NK-92 (cell line): ENCODE measurements around the gene ERFE.

ENCODE experiments used
- DNase-seq: peaks from one replicate; lab custom pipeline; 2025; ENCODE audit not compliant: unreplicated experiment; lab: John Stamatoyannopoulos, UW

Gene ERFE

GRCh38 chr2:238125127-238125885, 33.5 kb upstream of the ERFE start:
- DNase-seq, result no peak

DNA sequence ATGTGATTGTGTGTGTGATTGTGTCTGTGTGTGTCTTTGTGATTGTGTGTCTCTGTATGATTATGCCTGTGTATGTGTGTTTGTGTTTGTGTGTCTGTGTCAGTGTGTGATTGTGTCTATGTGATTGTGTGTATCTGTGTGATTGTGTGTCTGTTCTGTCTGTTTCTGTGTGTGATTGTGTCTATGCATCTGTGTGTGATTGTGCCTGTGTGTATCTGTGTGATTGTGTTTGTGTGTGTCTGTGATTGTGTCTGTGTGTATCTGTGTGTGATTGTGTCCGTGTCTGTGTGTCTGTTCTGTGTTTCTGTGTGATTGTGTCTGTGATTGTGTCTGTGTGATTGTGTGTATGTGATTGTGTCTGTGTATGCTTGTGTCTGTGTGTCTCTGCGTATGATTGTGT, 32.4 kb upstream of the ERFE start:
- DNase-seq, result no peak

- no peak for DNase-seq
Measured at GRCh38 chr2:238126775-238127164, 32.0 kb upstream of the ERFE start.

DNA sequence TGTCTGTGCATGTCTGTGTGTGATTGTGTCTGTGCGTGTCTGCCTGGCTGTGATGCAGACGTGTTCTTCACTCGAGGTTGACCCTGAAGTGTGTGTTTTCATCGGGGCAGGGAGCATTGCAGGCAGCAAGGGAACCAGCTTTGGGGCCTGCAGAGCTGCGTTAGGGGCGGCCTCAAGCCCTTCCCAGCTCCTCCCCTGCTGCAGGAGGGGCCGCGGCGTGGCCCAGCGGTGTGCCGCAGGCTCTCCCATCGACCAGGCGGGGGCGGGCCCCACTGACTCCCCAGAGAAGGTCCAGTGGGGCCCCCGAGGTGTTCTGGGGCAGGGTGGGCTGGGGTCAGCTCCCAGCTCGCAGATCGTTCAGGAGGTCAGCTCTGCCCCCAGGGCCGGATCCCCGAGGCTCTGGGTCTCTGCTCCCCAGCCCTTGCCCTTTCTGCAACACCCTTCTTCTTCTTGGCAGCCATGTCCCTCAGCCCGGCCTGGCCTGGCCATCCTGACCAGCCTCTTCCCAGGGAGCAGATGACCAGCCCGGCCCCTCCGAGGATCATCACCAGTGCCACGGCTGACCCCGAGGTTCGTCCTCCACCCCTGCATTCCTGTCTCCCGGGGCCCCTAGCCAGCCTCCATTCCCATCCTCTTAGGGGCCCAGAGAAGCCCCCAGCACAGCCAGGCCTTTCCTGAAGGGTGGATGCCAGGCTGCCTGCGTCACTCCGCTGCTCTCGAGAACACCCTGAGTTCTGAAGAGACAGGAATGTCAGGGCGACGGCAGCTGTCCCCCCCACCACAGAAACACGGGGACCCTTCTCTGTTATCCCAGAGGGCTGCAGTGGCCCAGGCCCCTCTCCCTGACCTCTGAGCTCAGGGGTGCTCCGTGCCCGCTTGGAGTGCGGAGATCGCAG, 31.4 kb upstream of the ERFE start:
- DNase-seq, result no peak

DNA sequence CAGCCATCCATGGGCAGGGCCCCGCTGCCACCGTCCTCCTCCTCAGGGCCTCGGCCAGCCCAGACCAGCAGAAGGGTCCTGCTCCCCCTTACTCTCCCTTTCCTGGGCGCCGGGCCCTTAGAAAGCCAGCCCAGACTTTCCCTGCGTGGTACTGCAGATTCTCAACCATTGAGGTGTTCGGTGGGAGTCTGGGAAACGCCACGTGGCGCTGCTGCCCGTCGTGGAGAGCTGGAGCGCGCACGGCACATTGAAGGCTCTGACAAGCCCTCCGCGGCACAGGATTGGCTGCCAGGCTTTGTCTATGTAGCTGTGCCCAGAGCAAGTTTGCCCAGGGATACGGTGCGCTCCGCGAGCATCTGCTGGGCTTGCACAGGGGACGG, 30.7 kb upstream of the ERFE start:
- DNase-seq, result no peak

GRCh38 chr2:238128534-238129001, 30.2 kb upstream of the ERFE start:
- DNase-seq, result no peak

DNA sequence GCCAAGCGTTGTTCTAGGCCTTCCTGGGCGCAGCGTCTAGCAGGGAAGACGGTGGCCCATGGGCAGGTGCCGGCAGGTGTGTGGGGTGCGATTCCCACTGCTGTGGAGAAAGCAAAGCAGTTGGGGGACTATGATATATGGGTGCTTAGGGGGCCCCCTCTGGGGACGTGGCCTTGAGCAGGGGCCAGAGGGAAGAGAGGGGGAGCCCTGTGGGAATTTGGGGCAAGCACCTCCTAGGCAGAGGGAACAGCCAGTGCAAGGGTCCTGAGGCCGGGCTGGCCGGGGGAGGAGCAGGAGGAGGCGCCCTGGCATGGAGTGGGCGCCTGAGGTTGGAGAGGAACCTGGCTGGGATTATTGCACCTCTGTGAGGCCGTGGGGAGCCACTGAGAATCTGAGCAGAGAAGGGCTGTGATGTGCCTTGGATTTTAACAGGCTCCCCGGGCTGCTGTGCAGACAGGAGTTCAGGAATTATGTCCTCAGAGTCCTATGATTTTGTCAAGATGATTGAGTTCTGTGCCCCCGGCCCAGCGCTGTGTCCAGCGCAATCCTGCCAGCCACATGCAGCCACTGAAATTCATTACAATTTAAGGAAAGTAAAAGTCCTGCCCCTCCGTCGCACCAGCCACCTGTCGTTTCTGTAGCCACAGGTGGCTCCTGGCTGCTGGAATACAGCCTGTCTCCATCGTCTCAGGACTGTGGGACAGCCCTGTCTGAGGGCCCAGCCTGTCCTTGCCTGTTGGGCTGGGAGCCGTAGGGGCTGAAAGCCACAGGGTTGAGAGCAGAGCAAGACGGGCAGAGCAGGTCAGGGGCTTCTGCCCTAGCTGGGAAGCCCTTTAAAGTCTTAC, 29.4 kb upstream of the ERFE start:
- DNase-seq, result no peak

DNA sequence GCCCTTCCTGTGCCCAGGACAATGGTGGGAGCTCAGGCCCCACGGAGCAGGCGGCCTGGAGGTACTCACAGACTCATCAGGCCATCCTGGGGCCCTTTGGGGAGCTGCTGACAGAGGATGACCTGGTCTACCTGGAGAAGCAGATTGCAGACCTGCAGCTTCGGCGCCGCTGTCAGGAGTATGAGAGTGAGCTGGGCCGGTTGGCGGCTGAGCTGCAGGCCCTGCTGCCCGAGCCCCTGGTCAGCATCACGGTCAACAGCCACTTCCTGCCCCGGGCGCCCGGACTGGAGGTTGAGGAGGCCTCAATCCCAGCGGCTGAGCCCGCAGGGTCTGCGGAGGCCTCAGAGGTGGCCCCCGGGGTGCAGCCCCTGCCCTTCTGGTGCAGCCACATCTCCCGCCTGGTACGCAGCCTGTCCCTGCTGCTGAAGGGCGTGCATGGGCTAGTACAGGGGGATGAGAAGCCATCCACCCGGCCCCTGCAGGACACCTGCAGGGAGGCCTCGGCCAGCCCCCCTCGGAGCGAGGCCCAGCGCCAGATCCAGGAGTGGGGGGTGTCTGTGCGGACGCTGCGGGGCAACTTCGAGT, 28.6 kb upstream of the ERFE start:
- DNase-seq, result no peak

DNA sequence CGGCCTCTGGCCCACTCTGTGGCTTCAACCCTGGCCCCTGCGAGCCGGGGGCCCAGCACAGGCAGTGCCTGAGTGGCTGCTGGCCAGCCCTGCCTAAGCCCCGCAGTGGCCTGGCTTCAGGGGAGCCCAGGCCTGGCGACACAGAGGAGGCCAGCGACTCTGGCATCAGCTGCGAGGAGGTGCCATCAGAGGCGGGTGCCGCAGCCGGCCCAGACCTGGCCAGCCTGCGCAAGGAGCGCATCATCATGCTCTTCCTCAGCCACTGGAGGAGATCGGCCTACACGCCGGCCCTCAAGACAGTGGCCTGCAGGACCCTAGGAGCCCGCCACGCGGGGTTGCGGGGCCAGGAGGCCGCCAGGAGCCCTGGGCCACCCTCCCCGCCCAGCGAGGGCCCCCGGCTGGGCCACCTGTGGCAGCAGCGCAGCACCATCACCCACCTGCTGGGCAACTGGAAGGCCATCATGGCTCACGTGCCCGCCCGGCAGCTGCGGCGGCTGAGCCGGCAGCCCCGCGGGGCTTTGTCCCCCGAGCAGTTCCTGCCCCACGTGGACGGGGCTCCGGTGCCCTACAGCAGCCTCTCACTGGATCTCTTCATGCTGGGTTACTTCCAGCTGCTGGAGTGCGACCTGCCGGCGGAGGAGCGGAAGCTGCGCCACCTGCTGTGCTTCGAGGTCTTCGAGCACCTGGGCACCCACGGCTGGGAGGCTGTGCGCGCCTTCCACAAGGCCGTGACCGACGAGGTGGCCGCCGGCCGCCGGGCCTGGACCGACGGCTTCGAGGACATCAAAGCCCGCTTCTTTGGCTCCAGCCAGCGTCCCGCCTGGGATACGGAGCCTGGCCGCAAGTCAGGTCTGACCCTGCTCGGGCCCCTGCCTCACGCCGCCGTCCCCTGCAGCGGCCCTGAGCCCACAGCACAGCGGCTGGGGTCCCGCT, 27.8 kb upstream of the ERFE start:
- DNase-seq, result no peak

DNA sequence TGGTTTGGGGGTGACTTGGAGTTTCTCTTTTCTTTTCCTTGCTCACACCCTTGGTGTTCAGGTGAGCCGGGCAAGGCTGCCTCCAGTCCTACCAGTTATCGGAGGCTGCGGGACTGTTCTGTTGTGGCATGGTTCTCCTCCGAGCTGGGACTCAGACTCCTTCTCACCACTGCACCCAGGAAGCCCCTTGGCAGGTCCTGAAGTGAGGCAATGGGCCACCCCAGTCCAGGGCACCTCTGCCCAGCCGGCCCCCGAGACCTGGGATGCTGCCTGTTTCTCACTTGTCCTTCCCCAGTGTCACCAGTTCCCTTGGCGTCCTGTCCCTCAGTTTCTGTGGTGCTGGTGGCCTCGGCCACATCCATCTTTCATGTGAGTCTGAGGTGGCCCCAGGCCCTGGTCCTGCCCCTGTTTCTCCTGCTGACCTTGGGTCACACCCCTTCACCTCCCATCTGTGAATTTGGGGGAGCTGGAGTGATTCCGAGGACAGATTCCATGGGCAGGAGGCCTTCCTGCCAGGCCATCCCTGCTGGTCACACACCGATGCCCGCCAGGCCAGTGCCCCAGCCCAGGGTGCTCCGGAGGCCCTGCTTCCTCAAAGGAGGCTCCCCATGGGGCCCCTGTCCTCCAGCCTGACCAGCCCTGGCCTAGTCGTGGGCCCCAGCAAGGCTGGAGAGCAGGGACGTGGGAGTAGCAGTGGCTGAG, 26.9 kb upstream of the ERFE start:
- DNase-seq, result no peak

- DNase-seq, result no peak
Measured at GRCh38 chr2:238132463-238133450, 26.0 kb upstream of the ERFE start.

DNA sequence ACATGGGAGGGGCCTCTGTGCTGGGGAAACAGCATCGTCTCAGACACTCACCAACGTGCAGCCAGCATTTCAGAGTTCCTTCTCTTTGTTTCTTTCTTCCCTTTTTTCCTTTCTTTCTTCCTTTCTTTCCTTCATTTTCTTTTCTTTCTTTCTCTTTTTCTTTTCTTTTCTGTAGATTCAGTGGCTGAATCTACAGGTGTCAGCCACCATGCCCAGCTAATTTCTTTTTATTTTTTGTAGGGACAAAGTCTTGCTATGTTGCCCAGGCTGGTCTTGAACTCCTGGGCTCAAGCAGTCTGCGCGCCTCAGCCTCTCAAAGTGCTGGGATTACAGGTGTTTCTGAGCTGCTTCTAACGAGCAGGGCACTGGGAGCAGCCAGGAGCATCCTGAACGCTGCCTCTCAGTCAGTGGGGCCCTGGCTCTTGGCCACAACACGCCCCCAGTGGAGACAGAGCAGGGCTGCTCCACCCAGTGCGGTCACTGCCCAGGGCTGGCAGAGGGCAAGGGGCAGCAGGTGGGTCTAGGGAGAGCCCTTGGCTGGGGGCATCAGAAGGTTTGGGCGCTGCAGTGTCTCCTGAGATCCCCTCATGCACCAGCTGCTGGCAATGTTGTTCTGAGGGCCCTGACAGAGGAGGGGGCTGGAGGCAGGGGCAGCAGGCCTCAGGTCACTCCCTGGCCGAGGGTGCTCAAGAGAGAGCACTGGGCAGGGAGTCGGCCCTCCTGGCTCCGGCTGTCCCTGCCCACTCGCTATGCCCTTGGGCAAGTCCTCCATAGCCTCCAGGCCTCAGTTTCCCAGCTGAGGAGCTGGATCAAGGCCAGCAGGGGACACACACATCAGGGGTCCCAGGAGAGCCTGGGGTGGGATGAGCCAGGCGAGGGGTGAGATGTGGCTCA, 25.0 kb upstream of the ERFE start:
- DNase-seq, result no peak

- DNase-seq, result no peak
Measured at GRCh38 chr2:238134393-238134785, 24.4 kb upstream of the ERFE start.

DNA sequence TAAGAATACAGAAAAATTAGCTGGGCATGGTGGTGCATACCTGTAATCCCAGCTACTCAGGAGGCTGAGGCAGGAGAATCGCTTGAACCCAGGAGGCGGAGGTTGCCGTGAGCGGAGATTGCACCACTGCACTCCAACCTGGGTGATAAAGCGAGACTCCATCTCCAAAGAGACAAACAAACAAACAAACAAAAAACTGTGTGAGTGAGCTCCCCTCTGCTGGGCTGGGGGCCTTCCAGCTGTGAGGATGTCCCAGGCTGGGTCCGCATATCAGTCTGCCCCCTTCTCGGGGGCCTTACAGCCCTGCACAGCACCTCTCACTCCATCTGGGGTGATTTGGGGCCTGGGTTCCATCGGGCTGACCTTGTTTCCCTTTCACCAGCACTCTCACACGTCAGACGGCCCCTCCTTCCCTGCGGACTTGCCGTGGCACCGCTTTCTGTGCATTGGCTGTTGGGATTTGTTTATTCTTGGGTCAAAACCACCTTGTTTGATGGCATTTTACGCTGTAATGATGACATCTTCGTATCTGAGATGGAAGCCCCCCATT, 23.1 kb upstream of the ERFE start:
- DNase-seq, result no peak

- no peak for DNase-seq
Measured at GRCh38 chr2:238136820-238137537, 21.8 kb upstream of the ERFE start.

DNA sequence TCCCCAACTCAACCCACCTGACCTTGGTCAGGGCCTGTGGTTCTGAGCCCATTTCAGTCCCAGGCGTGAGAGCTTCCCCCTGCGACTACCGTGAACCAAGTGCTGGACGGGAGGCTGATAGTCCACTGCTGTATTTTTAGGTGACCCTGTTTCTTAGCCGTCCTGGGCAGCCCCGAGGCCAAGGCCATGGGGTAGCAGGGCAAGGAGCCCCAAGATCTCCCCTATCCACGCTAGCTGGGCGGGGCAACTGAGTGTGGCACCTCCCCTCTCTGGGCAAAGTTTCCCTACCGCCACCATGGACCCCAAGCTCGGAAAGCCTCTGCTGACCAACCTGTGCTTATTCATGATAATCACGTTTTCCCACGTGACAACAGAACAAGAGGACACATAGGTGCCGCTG, 20.9 kb upstream of the ERFE start:
- no peak for DNase-seq
